Activated effector memory CD4-positive, alpha-beta T cell treated with anti-CD3 and anti-CD28 coated beads, Interleukin-2, amount 50 U/mL, for 16 hours (primary cell): ENCODE results near the gene KCTD8.

ENCODE experiments used
- DNase-seq: peaks from one replicate; pipeline ENCODE4 v3.0.0-alpha.2; 2020

KCTD8 gene

GRCh38 chr4:44160776-44161367 lies 287.7 kb downstream of the KCTD8 start:
- no peak for DNase-seq

GRCh38 chr4:44159991-44160390 lies 288.6 kb downstream of the KCTD8 start:
- DNase-seq, result no peak

DNA sequence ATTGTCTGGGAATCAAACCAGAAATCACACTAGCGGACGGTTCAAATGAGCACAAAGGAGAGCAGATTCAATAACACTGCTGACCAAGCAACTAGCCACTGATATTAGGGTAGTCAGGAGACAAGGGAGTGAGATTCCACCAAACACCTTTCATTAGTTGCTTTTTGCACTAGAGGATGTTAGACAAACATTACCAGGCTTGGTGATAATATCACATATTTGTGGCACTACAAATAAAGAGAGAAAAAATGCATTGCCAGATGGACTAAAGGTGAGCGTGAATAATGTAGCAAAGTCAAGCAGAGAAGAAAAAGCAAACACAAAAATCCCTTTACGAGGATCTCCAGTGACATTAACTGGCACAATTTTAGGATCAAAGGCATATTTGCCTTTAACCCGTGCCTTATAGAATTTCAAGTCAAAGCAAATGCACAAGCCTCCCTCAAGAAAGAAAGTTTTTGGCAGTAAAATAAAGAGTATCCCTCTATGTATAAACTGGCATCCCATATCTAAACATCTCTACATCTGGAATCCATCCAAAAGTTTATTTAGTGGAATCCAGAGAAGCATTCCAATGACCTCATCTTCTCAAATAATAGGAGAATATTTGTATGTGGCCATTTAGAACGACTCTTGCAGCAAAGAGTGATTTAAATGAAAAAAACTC lies 290.9 kb downstream of the KCTD8 start:
- no peak for DNase-seq

- DNase-seq, result no peak
These were observed 298.5 kb downstream of the KCTD8 start for GRCh38 chr4:44150091-44150576.

- no peak for DNase-seq
These were observed 299.3 kb downstream of the KCTD8 start for GRCh38 chr4:44149282-44149681.

GRCh38 chr4:44147571-44148075 lies 301.0 kb downstream of the KCTD8 start:
- DNase-seq, result no peak

DNA sequence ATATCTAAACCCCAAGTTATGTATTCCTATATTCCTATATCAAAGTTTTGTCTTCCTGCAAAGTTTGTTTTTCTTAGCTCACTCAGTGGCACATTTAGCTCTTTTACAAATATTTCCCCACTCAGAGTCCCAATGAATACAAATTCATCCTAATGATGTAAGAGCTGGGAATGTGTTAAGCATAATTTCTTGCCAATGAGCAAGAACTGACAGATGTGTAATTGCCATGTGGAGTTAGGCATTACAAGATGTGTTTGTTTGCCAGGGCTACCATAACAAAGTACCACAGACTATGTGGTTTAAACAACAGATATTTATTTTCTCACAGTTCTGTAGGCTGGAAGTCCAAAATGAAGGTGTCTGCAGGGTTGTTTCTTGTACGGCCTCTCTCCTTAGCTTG lies 302.1 kb downstream of the KCTD8 start:
- no peak for DNase-seq

- DNase-seq, result no peak
These were observed 302.7 kb downstream of the KCTD8 start for GRCh38 chr4:44145868-44146267.

DNA sequence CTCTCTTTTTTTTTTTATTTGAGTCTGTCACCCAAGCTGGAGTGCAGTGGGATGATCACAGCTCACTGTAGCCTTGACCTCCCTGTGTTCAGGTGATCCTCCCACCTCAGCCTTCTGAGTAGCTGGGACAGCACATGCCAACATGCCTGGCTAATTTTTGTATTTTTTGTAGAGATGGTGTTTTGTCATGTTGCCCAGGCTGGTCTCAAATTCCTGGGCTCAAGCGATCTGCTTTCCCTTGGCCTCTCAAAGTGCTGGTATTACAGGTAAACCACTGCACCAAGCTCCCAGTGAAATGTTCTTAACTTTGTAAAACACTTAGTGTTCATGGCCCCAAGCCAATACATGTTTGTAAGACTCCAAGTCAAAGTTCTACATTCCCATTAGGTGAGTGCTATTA lies 316.1 kb downstream of the KCTD8 start:
- no peak for DNase-seq
